ENCODE measurements around the gene CLPTM1L. TPM values are rescaled to one million over a fixed set of nuclear protein-coding genes. Genes with fewer than 3 reads are reported as not detected.
A peak's percentile ranks its signal among the peaks of the same experiment; 100 is the strongest.

Gene CLPTM1L
- total RNA-seq, 4 donors from 2014 or later, result 78.0 to 143 (median 104) TPM

DNA sequence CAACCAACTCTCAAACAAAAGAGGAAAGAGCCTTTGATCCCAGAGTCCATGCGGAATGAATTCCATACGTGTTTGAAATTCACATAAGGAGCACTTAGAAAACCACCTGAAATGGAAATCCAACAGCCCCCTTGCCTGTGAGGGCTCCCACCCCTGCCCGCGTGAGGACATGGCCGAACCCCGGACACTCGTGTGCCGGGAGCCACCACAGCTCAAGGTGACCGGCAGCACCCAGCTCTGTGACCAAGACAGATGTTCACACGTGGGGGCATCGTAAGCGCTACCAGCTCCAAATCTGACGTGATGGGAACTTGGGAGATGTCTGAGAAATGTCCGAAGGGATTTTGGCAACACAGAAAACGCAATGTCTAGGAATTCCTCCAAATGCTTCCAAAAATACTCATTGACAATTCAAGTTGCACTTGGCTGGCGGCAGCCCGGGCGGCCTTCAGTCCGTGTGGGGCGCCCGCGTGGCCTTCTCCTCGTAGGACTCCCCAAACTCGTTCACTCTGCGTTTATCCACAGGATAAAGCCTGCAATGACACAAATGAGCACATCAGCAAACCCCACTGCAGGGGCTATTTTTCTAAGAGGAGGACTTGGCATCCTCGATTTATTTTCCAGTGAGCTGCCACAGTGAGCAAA lies 26.9 kb downstream of the CLPTM1L start:
- 80 to 95% methylated on average over 1 to 26 of the region's 26 CpGs for WGBS, 2 donors (ENCODE audit: low coverage in 1 of 2)
- in situ Hi-C loops (cut with MboI; ENCODE audit: low pct_ligation_motif_present in 1 of 4, low pct_unique_long_range_greater_than_20kb in 1 of 4, low sequenced_read_pairs in 3 of 4) (no loop called here), intact Hi-C loops (cut with DNase I; ENCODE audit: low total_unique reads) (no loop called here)
- peaks cover 0 to 43% (median 21%) of the 10 kb centered on the region in 4 donors for H3K36me3 ChIP-seq
- peaks cover 3 to 30% (median 22%) of the 10 kb centered on the region in 4 donors for H3K4me1 ChIP-seq
- no peaks in the 10 kb centered on the region for H3K9me3 ChIP-seq
- no peaks in the 10 kb centered on the region for H3K27me3 ChIP-seq
- DNase-seq, result no peak
- TF ChIP-seq POLR2AphosphoS5 (IDR thresholded peaks at IDR 0.05), result no peak
- H3K4me3 ChIP-seq, result no peak overlapping the region
- peak overlapping the region in 2 of 4 donors; percentile 83 to 86 for H3K27ac ChIP-seq

DNA sequence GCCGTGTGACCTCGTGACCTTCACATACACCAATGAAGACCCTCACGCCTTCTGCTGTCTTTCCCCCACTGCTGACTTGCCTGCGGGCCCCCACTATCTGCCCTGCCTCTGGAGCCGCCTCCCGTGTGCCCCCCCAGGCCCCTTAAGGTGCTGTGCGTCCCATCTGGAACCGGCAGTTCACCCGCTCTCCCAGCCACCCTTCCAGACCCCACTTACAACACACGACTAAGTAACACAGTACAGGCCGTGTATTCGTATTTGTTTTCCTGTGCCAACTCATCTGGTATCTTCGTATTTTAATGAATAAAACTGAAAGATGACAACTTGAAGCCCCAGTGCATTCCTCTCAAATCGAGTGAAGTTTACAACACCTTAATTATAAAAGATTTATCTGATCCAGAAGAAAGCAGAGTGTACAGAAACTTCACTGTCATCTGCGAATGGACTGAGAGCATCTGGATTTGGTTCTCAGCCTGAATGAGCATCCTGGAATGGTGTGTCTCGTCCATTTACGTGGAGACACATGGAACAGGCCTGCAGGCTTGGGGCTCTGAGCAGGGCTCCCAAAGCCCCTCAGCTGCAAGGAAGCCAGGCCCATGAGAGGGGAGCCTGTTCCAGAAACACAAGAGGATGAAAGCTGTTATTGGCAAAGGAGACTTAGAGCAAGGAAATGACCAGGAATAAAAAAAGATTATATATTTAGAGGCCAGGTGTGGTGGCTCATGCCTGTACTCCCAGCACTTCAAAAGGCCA lies 28.1 kb downstream of the CLPTM1L start:
- Histone ChIP-seq H3K27ac (peak overlapping the region; percentile 83 to 89 (median 85)), H3K36me3 (peaks cover 0 to 34% (median 15%) of the 10 kb centered on the region in 4 donors), H3K27me3 (no peaks in the 10 kb centered on the region), H3K4me3 (no peak overlapping the region), H3K9me3 (no peaks in the 10 kb centered on the region), H3K4me1 (peaks cover 3 to 30% (median 22%) of the 10 kb centered on the region in 4 donors)
- DNase-seq, result no peak
- TF ChIP-seq POLR2A (IDR thresholded peaks at IDR 0.05) (no peak), POLR2AphosphoS5 (IDR thresholded peaks at IDR 0.05) (no peak), EP300 (IDR thresholded peaks at IDR 0.05; ENCODE audit: low read depth) (no peak)
- TF ChIP-seq, protein P1, sequence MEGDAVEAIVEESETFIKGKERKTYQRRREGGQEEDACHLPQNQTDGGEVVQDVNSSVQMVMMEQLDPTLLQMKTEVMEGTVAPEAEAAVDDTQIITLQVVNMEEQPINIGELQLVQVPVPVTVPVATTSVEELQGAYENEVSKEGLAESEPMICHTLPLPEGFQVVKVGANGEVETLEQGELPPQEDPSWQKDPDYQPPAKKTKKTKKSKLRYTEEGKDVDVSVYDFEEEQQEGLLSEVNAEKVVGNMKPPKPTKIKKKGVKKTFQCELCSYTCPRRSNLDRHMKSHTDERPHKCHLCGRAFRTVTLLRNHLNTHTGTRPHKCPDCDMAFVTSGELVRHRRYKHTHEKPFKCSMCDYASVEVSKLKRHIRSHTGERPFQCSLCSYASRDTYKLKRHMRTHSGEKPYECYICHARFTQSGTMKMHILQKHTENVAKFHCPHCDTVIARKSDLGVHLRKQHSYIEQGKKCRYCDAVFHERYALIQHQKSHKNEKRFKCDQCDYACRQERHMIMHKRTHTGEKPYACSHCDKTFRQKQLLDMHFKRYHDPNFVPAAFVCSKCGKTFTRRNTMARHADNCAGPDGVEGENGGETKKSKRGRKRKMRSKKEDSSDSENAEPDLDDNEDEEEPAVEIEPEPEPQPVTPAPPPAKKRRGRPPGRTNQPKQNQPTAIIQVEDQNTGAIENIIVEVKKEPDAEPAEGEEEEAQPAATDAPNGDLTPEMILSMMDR (IDR thresholded peaks at IDR 0.05), result no peak
- in situ Hi-C loops (cut with MboI; ENCODE audit: low pct_ligation_motif_present in 1 of 4, low pct_unique_long_range_greater_than_20kb in 1 of 4, low sequenced_read_pairs in 3 of 4), result no loop called here
- 39 to 52% methylated on average over 12 to 17 of the region's 17 CpGs for WGBS, 2 donors (ENCODE audit: low coverage in 1 of 2)
- intact Hi-C loops (cut with DNase I; ENCODE audit: low total_unique reads), result no loop called here

DNA sequence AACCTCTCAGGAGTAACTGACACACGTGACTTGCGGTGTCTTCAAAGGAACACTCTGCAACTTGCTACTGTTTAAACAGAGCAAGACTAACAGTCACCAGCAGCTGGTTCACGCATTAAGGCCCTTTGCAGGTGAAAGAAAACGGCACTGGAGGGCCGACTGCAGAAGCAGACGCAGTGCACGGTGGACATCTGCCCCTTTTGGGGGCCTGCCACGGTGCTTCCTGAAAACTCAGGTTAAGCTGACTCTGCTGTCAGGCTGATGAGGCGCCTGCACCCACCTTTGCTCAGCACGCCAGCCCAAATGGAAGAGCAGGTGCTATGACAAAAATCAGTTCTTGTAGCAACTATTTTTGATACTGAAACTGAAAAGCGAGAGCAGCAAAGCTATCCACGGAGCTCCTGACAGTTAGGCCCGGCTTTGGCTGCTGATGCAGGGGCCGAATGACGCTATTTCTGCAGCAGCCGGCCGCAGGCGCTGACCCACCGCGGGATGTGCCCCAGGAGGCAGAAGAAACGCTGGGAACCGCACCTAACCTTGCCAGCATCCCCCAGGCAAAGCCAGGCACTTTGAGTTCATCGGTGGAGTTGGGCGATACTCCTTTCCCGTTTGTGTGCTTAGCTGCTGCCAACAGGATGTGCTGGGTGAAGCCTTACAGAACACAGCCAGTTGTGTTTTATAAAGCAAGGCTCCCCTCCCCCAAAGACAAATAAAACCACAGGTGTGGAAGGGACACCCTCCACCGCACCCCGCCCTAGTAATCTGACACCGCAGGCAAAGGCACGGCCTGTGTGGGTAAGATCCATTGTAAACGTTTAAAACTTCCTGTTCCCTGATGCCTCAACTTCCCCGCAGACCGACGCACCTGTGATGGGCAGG lies 29.0 kb downstream of the CLPTM1L start:
- in situ Hi-C loops (cut with MboI; ENCODE audit: low pct_ligation_motif_present in 1 of 4, low pct_unique_long_range_greater_than_20kb in 1 of 4, low sequenced_read_pairs in 3 of 4) (no loop called here), intact Hi-C loops (cut with DNase I; ENCODE audit: low total_unique reads) (no loop called here)
- Histone ChIP-seq H3K36me3 (peaks cover 0 to 27% (median 11%) of the 10 kb centered on the region in 4 donors), H3K27me3 (no peaks in the 10 kb centered on the region), H3K9me3 (no peaks in the 10 kb centered on the region), H3K27ac (peak overlapping the region; percentile 83 to 89 (median 85)), H3K4me3 (peak overlapping the region in 2 of 4 donors; percentile 25 to 33), H3K4me1 (peaks cover 3 to 30% (median 22%) of the 10 kb centered on the region in 4 donors)
- DNase-seq, result peak; percentile 88
- 11 to 16% methylated on average over 8 to 33 of the region's 33 CpGs for WGBS, 2 donors (ENCODE audit: low coverage in 1 of 2)
- TF ChIP-seq EP300 (IDR thresholded peaks at IDR 0.05; ENCODE audit: low read depth) (peak; percentile 71), POLR2A (IDR thresholded peaks at IDR 0.05) (peak; percentile 73), POLR2AphosphoS5 (IDR thresholded peaks at IDR 0.05) (peak; percentile 66 to 89 (median 86))
- TF ChIP-seq, protein P1 (IDR thresholded peaks at IDR 0.05), result peak in 1 of 5 experiments; percentile 27

DNA sequence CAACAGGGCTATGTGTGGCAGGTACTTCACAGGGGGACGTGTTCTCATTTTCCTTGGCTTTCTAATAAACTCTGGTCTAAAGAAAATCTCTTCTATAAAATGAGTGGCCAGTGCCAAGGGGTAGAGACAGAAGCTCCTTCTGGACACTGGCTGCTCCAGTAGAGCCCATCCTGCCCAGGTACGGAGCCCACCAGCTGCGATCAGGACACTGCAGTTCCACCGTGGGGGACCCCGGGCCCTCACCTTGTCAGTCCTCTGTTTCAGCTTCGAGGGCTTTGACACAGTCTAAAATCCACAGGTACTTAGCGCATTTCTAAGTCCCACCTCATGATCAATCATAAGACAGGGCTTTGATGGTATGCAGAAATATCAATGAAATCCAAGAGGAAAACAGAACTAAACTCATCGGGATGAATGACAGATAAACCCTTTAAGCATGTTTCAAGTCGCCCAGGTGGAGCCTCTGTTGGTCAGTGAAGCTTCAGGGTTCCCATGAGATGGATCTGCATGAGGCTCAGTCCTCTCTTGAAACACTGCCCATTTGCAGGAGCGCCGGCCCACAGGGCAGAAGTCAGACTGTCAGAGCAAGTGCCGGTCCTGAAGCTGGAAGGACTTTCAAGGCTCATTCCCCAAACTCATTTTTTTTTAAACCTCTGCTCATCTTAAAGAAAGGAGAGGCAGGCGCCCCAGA lies 29.7 kb downstream of the CLPTM1L start:
- 40 to 50% methylated on average over 1 to 13 of the region's 13 CpGs for whole genome bisulfite sequencing, 2 donors (ENCODE audit: low coverage in 1 of 2)
- no peak for DNase-seq
- Histone ChIP-seq H3K9me3 (no peaks in the 10 kb centered on the region), H3K36me3 (peaks cover 0 to 20% (median 7%) of the 10 kb centered on the region in 4 donors), H3K4me3 (peak overlapping the region in 1 of 4 donors; percentile 25), H3K27me3 (no peaks in the 10 kb centered on the region), H3K4me1 (peaks cover 3 to 30% (median 22%) of the 10 kb centered on the region in 4 donors), H3K27ac (peak overlapping the region; percentile 83 to 89 (median 85))
- in situ Hi-C loops (cut with MboI; ENCODE audit: low pct_ligation_motif_present in 1 of 4, low pct_unique_long_range_greater_than_20kb in 1 of 4, low sequenced_read_pairs in 3 of 4), result no loop called here
- TF ChIP-seq POLR2AphosphoS5 (IDR thresholded peaks at IDR 0.05) (no peak), EP300 (IDR thresholded peaks at IDR 0.05; ENCODE audit: low read depth) (no peak), POLR2A (IDR thresholded peaks at IDR 0.05) (no peak)
- TF ChIP-seq, protein P1 (IDR thresholded peaks at IDR 0.05), result no peak
- intact Hi-C loops (cut with DNase I; ENCODE audit: low total_unique reads), result no loop called here

All from transverse colon (tissue), 4 donors.